Inflammatory macrophage (primary cell): ENCODE results near the gene MRPL46.
A peak's percentile ranks its signal among the peaks of the same experiment; 100 is the strongest.
"Not testable (repeated sequence)": the region's sequence is repeated elsewhere in the genome, so short reads cannot be mapped to it uniquely, and the experiment has no call there.

Source experiments
- DNase-seq, 2 donors: peaks; one replicate each; pipeline ENCODE4 v3.0.0-alpha.2; 2020 to 2022

The MRPL46 gene

GRCh38 chr15:88441076-88441730, 26.0 kb downstream of the MRPL46 start:
- DNase-seq, result no peak

GRCh38 chr15:88440021-88440420, 27.2 kb downstream of the MRPL46 start:
- peak; percentile 9 to 32 for DNase-seq

- no peak for DNase-seq
Observed at GRCh38 chr15:88438181-88438580, 29.0 kb downstream of the MRPL46 start.

DNA sequence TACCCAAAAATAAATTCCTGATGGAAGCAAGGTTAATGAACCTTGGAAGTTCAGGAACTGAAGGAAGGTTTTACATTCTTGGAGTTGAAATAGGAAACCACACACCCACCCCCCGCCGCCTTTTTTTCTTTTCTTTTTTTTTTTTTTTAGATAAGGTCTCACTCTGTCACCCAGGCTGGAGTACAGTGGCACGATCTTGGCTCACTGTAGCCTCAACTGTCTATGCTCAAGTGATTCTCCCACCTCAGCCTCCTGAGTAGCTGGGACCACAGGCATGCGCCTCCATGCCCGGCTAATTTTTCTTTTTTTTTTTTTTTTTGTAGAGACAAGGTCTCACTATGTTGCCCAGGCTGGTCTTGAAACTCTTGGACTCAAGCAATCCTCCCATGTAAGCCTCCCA, 33.1 kb downstream of the MRPL46 start:
- DNase-seq, result not testable (repeated sequence)

DNA sequence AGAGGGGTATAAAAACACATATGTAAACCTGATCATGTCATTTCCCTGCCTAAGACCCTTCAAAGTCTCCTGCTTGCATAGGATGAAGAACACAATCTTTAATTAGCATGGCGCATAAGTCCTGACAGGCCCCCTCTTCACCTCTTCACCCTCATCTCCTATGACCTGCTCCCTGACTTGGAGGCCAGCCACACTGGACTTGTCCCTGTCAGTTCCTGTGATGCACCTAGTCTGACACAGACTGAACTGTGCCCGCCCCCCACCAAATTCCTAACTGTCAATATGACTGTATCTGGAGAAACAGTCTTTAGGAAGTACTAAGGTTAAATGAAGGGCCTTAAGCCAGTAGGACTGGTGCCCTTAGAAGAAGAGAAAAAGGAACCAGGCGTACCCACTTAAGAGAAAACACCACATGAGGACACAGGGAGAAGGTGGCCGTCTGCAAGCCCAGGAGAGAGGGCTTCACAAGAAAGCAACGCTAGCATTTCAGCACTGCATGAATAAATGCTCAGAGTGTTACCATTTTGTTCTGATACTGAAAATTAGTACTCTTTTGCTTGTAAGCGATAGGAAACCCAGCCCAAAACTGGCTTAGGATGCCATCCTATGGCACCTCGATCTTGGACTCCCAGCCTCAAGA, 34.0 kb downstream of the MRPL46 start:
- no peak for DNase-seq

DNA sequence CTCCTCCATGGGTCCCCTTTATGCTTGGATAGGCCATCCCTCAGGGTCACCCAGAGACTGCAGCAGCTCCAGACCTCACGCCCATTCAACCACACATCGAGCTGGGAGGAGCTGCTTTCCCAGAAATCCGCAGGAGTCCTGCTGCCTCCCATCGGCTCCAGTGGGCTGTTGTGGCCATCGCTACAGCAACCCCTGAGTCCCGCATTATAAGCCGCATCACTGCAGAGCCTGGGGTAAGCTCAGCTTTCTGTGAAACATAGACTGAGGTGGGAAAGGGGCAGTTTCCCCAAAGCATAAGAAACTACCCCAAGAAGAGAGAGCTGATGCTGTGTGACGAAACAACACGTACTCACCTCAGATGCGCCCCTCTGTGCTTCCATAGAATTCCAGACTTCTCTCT, 35.7 kb downstream of the MRPL46 start:
- DNase-seq, result no peak

DNA sequence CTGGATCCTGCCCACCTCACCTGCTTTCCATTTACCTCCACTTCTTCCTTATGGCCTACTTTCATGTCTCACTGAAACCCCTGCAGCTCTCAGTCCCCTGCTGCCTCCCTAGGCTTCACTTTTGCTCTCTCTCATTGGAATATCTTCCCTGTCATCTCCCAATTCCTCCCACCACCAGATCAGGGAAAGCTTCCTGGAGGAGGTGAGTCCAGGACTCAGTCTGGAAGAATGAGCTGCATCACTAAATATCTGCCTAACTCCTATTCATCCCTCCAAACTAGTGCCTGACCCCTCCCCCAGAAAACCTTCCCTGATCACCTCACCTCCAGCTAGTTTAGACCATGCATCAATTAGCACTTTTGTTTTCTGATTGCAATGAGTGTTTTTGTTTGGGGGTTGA, 37.1 kb downstream of the MRPL46 start:
- no peak for DNase-seq

- no peak for DNase-seq
Observed at GRCh38 chr15:88428805-88429605, 38.2 kb downstream of the MRPL46 start.

DNA sequence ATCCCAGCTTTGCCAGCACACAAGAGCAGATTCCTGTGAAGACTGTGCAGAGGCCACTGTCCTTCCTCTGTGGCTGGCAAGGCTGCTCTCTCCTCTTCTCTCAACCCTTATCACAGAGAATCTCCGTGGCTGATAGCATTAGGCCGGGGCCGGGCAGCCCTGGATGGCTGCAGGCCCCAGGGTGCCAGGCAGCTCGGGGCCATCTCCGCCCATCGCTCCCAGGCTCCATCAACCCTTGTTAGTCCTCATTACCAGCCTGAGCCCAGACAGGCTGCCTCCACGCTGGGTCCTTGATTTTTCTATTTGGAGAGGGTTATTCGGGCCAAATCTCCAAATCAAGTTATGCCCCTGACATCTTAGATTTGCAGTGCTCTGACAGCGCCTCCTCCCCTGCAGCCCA, 39.1 kb downstream of the MRPL46 start:
- no peak for DNase-seq

- DNase-seq, result no peak
Observed at GRCh38 chr15:88426304-88426703, 40.9 kb downstream of the MRPL46 start.

- no peak for DNase-seq
Observed at GRCh38 chr15:88423331-88423730, 43.9 kb downstream of the MRPL46 start.

DNA sequence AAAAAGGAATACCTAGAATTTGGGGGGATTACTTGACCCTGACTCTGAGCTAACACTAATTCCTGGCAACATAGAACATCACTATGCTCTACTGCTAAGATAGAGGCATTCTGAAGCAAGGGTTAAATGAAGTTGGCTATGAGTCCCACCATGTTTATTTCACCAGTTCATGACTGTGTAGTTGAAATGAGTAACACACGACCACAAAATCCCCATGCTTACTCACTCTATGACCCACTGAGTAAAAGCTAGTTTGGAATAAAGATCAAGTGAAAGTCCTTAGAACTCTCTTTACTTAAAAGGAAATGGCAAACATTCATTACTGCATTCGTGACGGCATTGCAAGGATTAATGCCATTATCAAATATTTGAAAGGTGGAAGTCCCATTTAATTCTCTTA, 47.4 kb downstream of the MRPL46 start:
- no peak for DNase-seq
